Testis (tissue), 3 donors: ENCODE results near the gene ZBTB20. TPM values are rescaled to one million over a fixed set of nuclear protein-coding genes. Genes with fewer than 3 reads are reported as not detected.

ENCODE experiments used
- DNase-seq: peaks from one replicate; pipeline ENCODE4 v3.0.0-alpha.2; 2019
- H3K27ac ChIP-seq, 2 donors: fragments of 200-600 bp; sonication (generic); one replicate each; pipeline ENCODE4 v1.5.1; 2019
- H3K27me3 ChIP-seq: fragments of 200-600 bp; sonication (generic); one replicate; pipeline ENCODE4 v1.5.1; 2019
- H3K36me3 ChIP-seq: fragments of 200-600 bp; sonication (generic); one replicate; pipeline ENCODE4 v1.5.1; 2017; ENCODE audit warnings: low read depth; ENCODE audit errors: missing control alignments
- H3K4me1 ChIP-seq: fragments of 200-600 bp; sonication (generic); one replicate; pipeline ENCODE4 v1.5.1; 2019
- H3K4me3 ChIP-seq, 2 donors: fragments of 200-600 bp; sonication (generic); one replicate each; pipeline ENCODE4 v1.5.1; 2017 to 2019
- H3K9me3 ChIP-seq: fragments of 200-600 bp; sonication (generic); one replicate; pipeline ENCODE4 v1.5.1; 2017
- CTCF ChIP-seq, 3 experiments: fragments of 450-650 bp in 2 of 3; fragments of 200-600 bp in 1 of 3; sonication (generic) in 1 of 3; IDR thresholded peaks; one replicate each; pipeline ENCODE4 v1.5.1; 2016 to 2019; ENCODE audit warnings: antibody characterized with exemption in 3 of 3, mild to moderate bottlenecking in 2 of 3, moderate library complexity in 1 of 3
- POLR2A ChIP-seq: fragments of 450-650 bp; IDR thresholded peaks from one replicate; pipeline ENCODE4 v1.6.1; 2017; ENCODE audit warnings: antibody characterized with exemption, mild to moderate bottlenecking, moderate library complexity
- WGBS, 2 donors: methylation state at CpG; one replicate each; pipeline ENCODE4 v1.1.5; 2018; 5-methylcytosine and 5-hydroxymethylcytosine counted together
- intact Hi-C: fragments of 100-400 bp; cut with DNase I; formaldehyde crosslinking; loops from one replicate; pipeline ENCODE4 v1.15.1; 2023; ENCODE audit warnings: low total_unique reads
- polyA plus RNA-seq: library from polyadenylated mRNA; stranded (reverse); fragments of 350-450 nt; fragmentation: Illumina TruSeq; extraction: RNeasy Lipid Tissue Mini Kit (QIAGEN cat#74804); gene quantifications from one replicate; pipeline ENCODE4 v1.2.3, GENCODE V29; 2014; ENCODE audit warnings: low read depth, low replicate concordance; ENCODE audit not compliant: insufficient read depth
- total RNA-seq, 2 donors: library from RNA; depleted of rRNA; stranded (reverse); fragments of >200 nt; gene quantifications; one replicate each; pipeline ENCODE4 v1.2.3, GENCODE V29; 2016

ZBTB20 gene
- total and polyA plus RNA-seq, 3 donors from 2014 or later, result 36.8 to 179 (median 126) TPM

- Histone ChIP-seq H3K36me3 (no peaks in the 10 kb centered on the region), H3K4me1 (no peaks in the 10 kb centered on the region), H3K27ac (no peak overlapping the region), H3K27me3 (no peaks in the 10 kb centered on the region), H3K9me3 (no peaks in the 10 kb centered on the region), H3K4me3 (no peak overlapping the region)
- no peak for DNase-seq
- TF ChIP-seq CTCF (IDR thresholded peaks at IDR 0.05) (no peak), POLR2A (no peak)
- 42 to 51% methylated on average over 1 of the region's 1 CpG for WGBS, 2 donors
- intact Hi-C loops, result no loop called here
Measured at GRCh38 chr3:114727373-114727772, 419.7 kb downstream of the ZBTB20 start.

GRCh38 chr3:114725966-114726365, 421.1 kb downstream of the ZBTB20 start:
- TF ChIP-seq CTCF (IDR thresholded peaks at IDR 0.05), result no peak
- no peak for TF ChIP-seq POLR2A
- DNase-seq, result no peak
- Histone ChIP-seq H3K9me3 (no peaks in the 10 kb centered on the region), H3K36me3 (no peaks in the 10 kb centered on the region), H3K27me3 (no peaks in the 10 kb centered on the region), H3K4me3 (no peak overlapping the region), H3K4me1 (no peaks in the 10 kb centered on the region), H3K27ac (no peak overlapping the region)
- WGBS, 2 donors, result 81 to 91% methylated on average over 3 of the region's 3 CpGs
- intact Hi-C loops, result no loop called here

GRCh38 chr3:114722530-114722929, 424.6 kb downstream of the ZBTB20 start:
- intact Hi-C loops, result no loop called here
- DNase-seq, result no peak
- Histone ChIP-seq H3K27ac (no peak overlapping the region), H3K27me3 (no peaks in the 10 kb centered on the region), H3K9me3 (no peaks in the 10 kb centered on the region), H3K4me3 (no peak overlapping the region), H3K36me3 (no peaks in the 10 kb centered on the region), H3K4me1 (no peaks in the 10 kb centered on the region)
- TF ChIP-seq CTCF (IDR thresholded peaks at IDR 0.05) (no peak), POLR2A (no peak)
- 93 to 95% methylated on average over 1 of the region's 1 CpG for WGBS, 2 donors

GRCh38 chr3:114721864-114722263, 425.2 kb downstream of the ZBTB20 start:
- intact Hi-C loops, result no loop called here
- WGBS, 2 donors, result 93 to 96% methylated on average over 2 of the region's 2 CpGs
- no peak for TF ChIP-seq POLR2A
- no peak for TF ChIP-seq CTCF (IDR thresholded peaks at IDR 0.05)

GRCh38 chr3:114721209-114721608, 425.9 kb downstream of the ZBTB20 start:
- H3K36me3 ChIP-seq, result no peaks in the 10 kb centered on the region
- no peak overlapping the region for H3K4me3 ChIP-seq
- peaks cover 3% of the 10 kb centered on the region for H3K4me1 ChIP-seq
- DNase-seq, result no peak
- TF ChIP-seq CTCF (IDR thresholded peaks at IDR 0.05), result no peak
- TF ChIP-seq POLR2A, result no peak
- no peak overlapping the region for H3K27ac ChIP-seq
- WGBS, 2 donors, result 70 to 74% methylated on average over 3 of the region's 3 CpGs
- no peaks in the 10 kb centered on the region for H3K9me3 ChIP-seq
- no peaks in the 10 kb centered on the region for H3K27me3 ChIP-seq
- intact Hi-C loops, result no loop called here

More at GRCh38 chr3:114721864-114722263, 425.2 kb downstream of the ZBTB20 start:
- H3K27ac ChIP-seq, result no peak overlapping the region
- no peak overlapping the region for H3K4me3 ChIP-seq
- no peaks in the 10 kb centered on the region for H3K9me3 ChIP-seq
- H3K36me3 ChIP-seq, result no peaks in the 10 kb centered on the region
- peaks cover 3% of the 10 kb centered on the region for H3K4me1 ChIP-seq
- no peak for DNase-seq
- H3K27me3 ChIP-seq, result no peaks in the 10 kb centered on the region
